IMR-90 (cell line): ENCODE results near the gene SH3BP2. TPM values are rescaled to one million over a fixed set of nuclear protein-coding genes. Genes with fewer than 3 reads are reported as not detected.
A peak's percentile ranks its signal among the peaks of the same experiment; 100 is the strongest.

Source experiments
- ATAC-seq: fragments of 200-7000 bp; cut with Tn5 transposase; 2 replicates; pipeline ENCODE4 v1.9.1; 2020; ENCODE audit warnings: low read depth, mild to moderate bottlenecking, moderate library complexity
- BruUV-seq: library from RNA; stranded (reverse); fragments of 400-500 nt; replicated peaks from 2 replicates; lab custom pipeline; 2021; lab: Mats Ljungman, UMichigan
- CTCF ChIA-PET: fragments of 300-600 bp; formaldehyde crosslinking; extraction: SDS; loops from one replicate; lab custom pipeline; 2021; ENCODE audit warnings: antibody characterized with exemption; lab: Yijun Ruan, JAX
- POLR2A ChIA-PET: fragments of 300-600 bp; sonication (Branson Sonifier 250); formaldehyde crosslinking; loops from one replicate; lab custom pipeline; 2022; ENCODE audit warnings: antibody characterized with exemption; ENCODE audit not compliant: unreplicated experiment; lab: Charles Lee
- DNase-seq: peaks from one replicate; pipeline ENCODE4 v3.0.0; 2013
- H2AFZ ChIP-seq: replicated peaks from 2 replicates; pipeline ENCODE3; 2013; ENCODE audit warnings: low read length, mild to moderate bottlenecking; ENCODE audit not compliant: poor library complexity
- H2AK5ac ChIP-seq: 2 replicates; pipeline ENCODE4 v1.6.1; 2013; ENCODE audit warnings: low read depth, low read length, inconsistent platforms
- H2AK9ac ChIP-seq: replicated peaks from 2 replicates; pipeline ENCODE3; 2013; ENCODE audit warnings: mild to moderate bottlenecking, low read depth, low read length, moderate library complexity; ENCODE audit not compliant: poor library complexity
- H2BK120ac ChIP-seq: 2 replicates; pipeline ENCODE4 v1.6.1; 2013; ENCODE audit warnings: low read depth, low read length, inconsistent platforms
- H2BK15ac ChIP-seq: 3 replicates; pipeline ENCODE4 v1.6.1; 2013; ENCODE audit warnings: low read depth, low read length, inconsistent platforms
- H2BK20ac ChIP-seq: 2 replicates; pipeline ENCODE4 v1.6.1; 2013; ENCODE audit warnings: low read depth, mild to moderate bottlenecking, inconsistent platforms, low read length, moderate library complexity
- H2BK5ac ChIP-seq: 2 replicates; pipeline ENCODE4 v1.6.1; 2013; ENCODE audit warnings: mild to moderate bottlenecking, low read depth, low read length, inconsistent platforms; ENCODE audit not compliant: poor library complexity, severe bottlenecking
- H3K14ac ChIP-seq: replicated peaks from 2 replicates; pipeline ENCODE4 v1.6.1; 2013; ENCODE audit warnings: low read depth, low read length, inconsistent platforms
- H3K18ac ChIP-seq: 2 replicates; pipeline ENCODE4 v1.6.1; 2013; ENCODE audit warnings: low read depth, low read length, control low read depth
- H3K23ac ChIP-seq: 2 replicates; pipeline ENCODE4 v1.6.1; 2013; ENCODE audit warnings: low read depth, low read length, inconsistent platforms
- H3K27ac ChIP-seq: 2 replicates; pipeline ENCODE4 v1.5.1; 2013; ENCODE audit warnings: mild to moderate bottlenecking, control low read depth, low read length; ENCODE audit not compliant: insufficient read depth
- H3K27me3 ChIP-seq: 2 replicates; pipeline ENCODE4 v1.6.1; 2013; ENCODE audit warnings: low read length; ENCODE audit not compliant: control insufficient read depth, insufficient read depth
- H3K36me3 ChIP-seq: 2 replicates; pipeline ENCODE4 v1.6.1; 2013; ENCODE audit warnings: low read length, mixed read lengths; ENCODE audit not compliant: control insufficient read depth, insufficient read depth
- H3K4ac ChIP-seq: 2 replicates; pipeline ENCODE4 v1.6.1; 2013; ENCODE audit warnings: low read depth, low read length, inconsistent platforms
- H3K4me1 ChIP-seq: 2 replicates; pipeline ENCODE4 v1.6.1; 2013; ENCODE audit warnings: low read length, mixed read lengths; ENCODE audit not compliant: control insufficient read depth, insufficient read depth
- H3K4me2 ChIP-seq: 2 replicates; pipeline ENCODE4 v1.6.1; 2013; ENCODE audit warnings: low read depth, mild to moderate bottlenecking, control low read depth, low read length, moderate library complexity
- H3K4me3 ChIP-seq: 2 replicates; pipeline ENCODE4 v1.5.1; 2013; ENCODE audit warnings: low read depth, mild to moderate bottlenecking, control low read depth, low read length, moderate library complexity; ENCODE audit not compliant: insufficient read depth
- H3K56ac ChIP-seq: 2 replicates; pipeline ENCODE4 v1.6.1; 2013; ENCODE audit warnings: low read length, inconsistent platforms; ENCODE audit not compliant: insufficient read depth; ENCODE audit errors: extremely low read depth
- H3K79me1 ChIP-seq, 2 experiments: 2 replicates each; pipeline ENCODE4 v1.6.1; 2013; ENCODE audit warnings: low read length in 2 of 2, inconsistent platforms in 1 of 2, low read depth in 1 of 2
- H3K9ac ChIP-seq: 2 replicates; pipeline ENCODE4 v1.6.1; 2013; ENCODE audit warnings: low read depth, low read length, control low read depth
- H3K9me1 ChIP-seq: 2 replicates; pipeline ENCODE4 v1.6.1; 2013; ENCODE audit warnings: low read length, inconsistent platforms; ENCODE audit not compliant: insufficient read depth
- H3K9me3 ChIP-seq: 2 replicates; pipeline ENCODE4 v1.6.1; 2013; ENCODE audit warnings: low read length; ENCODE audit not compliant: control insufficient read depth, insufficient read depth
- H4K20me1 ChIP-seq: 2 replicates; pipeline ENCODE4 v1.6.1; 2013; ENCODE audit warnings: low read length, inconsistent platforms; ENCODE audit not compliant: insufficient read depth
- H4K5ac ChIP-seq: 2 replicates; pipeline ENCODE4 v1.6.1; 2013; ENCODE audit warnings: mild to moderate bottlenecking, low read depth, low read length, control low read depth
- H4K8ac ChIP-seq, 2 experiments: 2 replicates each; pipeline ENCODE4 v1.6.1; 2013; ENCODE audit warnings: low read depth in 2 of 2, low read length in 2 of 2, control low read depth in 1 of 2, inconsistent platforms in 1 of 2
- H4K91ac ChIP-seq: 2 replicates; pipeline ENCODE4 v1.6.1; 2013; ENCODE audit warnings: low read depth, low read length, inconsistent platforms; ENCODE audit not compliant: insufficient read depth
- BHLHE40 ChIP-seq: fragments of 150-350 bp; IDR thresholded peaks from 2 replicates; pipeline ENCODE4 v1.6.1; 2016; ENCODE audit warnings: mild to moderate bottlenecking, low read depth, low read length
- CEBPB ChIP-seq: IDR thresholded peaks from 2 replicates; pipeline ENCODE4 v1.6.1; 2012; ENCODE audit warnings: low read depth, low read length, improper control_type of control experiment
- CTCF ChIP-seq: conservative IDR thresholded peaks from 2 replicates; pipeline ENCODE4 v1.5.1; 2012; ENCODE audit warnings: mild to moderate bottlenecking, low read depth, low read length, improper control_type of control experiment
- FOS ChIP-seq: fragments of 150-350 bp; IDR thresholded peaks from 2 replicates; pipeline ENCODE4 v1.6.1; 2016; ENCODE audit warnings: low read depth, low read length
- MXI1 ChIP-seq: IDR thresholded peaks from 2 replicates; pipeline ENCODE4 v1.6.1; 2012; ENCODE audit warnings: low read depth, mild to moderate bottlenecking, low read length, moderate library complexity, borderline replicate concordance
- NFE2L2 ChIP-seq: fragments of 150-350 bp; IDR thresholded peaks from 2 replicates; pipeline ENCODE4 v1.6.1; 2016; ENCODE audit warnings: low read depth, mild to moderate bottlenecking, low read length
- POLR2A ChIP-seq: IDR thresholded peaks from 2 replicates; pipeline ENCODE4 v1.6.1; 2012; ENCODE audit warnings: mild to moderate bottlenecking, low read depth, low read length
- RFX5 ChIP-seq: IDR thresholded peaks from 2 replicates; pipeline ENCODE4 v1.8.0; 2012; ENCODE audit warnings: low read depth, mild to moderate bottlenecking, low read length, moderate library complexity
- SMC3 ChIP-seq: fragments of 150-350 bp; IDR thresholded peaks from 2 replicates; pipeline ENCODE4 v1.6.1; 2016; ENCODE audit warnings: low read depth, mild to moderate bottlenecking, antibody characterized with exemption, low read length, moderate library complexity
- USF2 ChIP-seq: fragments of 150-350 bp; IDR thresholded peaks from 2 replicates; pipeline ENCODE4 v1.6.1; 2017; ENCODE audit warnings: mild to moderate bottlenecking, antibody characterized with exemption, low read length, low read depth
- WGBS, 2 experiments: methylation state at CpG; one replicate each; pipeline versions ENCODE4 v1.1.5 to v1.1.7; 2013; ENCODE audit warnings: missing lambda C conversion rate in 2 of 2; ENCODE audit not compliant: insufficient read length in 1 of 2; ENCODE audit errors: extremely low coverage in 2 of 2; 5-methylcytosine and 5-hydroxymethylcytosine counted together
- dilution Hi-C: fragments of 300-500 bp; cut with HindIII; formaldehyde crosslinking; loops from one replicate; pipeline ENCODE4 v1.14.3; 2018; ENCODE audit warnings: low sequenced_read_pairs; ENCODE audit not compliant: unreplicated experiment
- in situ Hi-C: fragments of 300-500 bp; cut with MboI; formaldehyde crosslinking; loops from 3 replicates; pipeline ENCODE4 v1.14.3; 2019; ENCODE audit warnings: low sequenced_read_pairs, inconsistent platforms, mixed read lengths
- intact Hi-C: fragments of 100-400 bp; cut with micrococcal nuclease; formaldehyde crosslinking; loops from 2 replicates; pipeline ENCODE4 v1.10.0; 2022
- polyA plus RNA-seq, 3 experiments: library from polyadenylated mRNA; depleted of rRNA; stranded (reverse); fragments of >200 nt; gene quantifications; 2 replicates each; pipeline ENCODE4 v1.2.3, GENCODE V29; 2012; ENCODE audit warnings: low replicate concordance in 1 of 3
- total RNA-seq: library from RNA; depleted of rRNA; stranded (reverse); fragments of >200 nt; gene quantifications from 2 replicates; pipeline ENCODE4 v1.2.3, GENCODE V29; 2012

SH3BP2 gene
- total and polyA plus RNA-seq, 2 of the 4 experiments (the other 2 are of a cell fraction): 9.0 to 37.2 TPM

GRCh38 chr4:2794486-2795299 is 1.8 kb downstream of the SH3BP2 start (continued):
- TF ChIP-seq POLR2A (0 out of 2 replicates have a peak, but pooled peaks have one; percentile 32), FOS (no peak; the same call in 1 of the 2 replicates), RFX5 (no peak)

GRCh38 chr4:2795300-2795892 is 2.5 kb downstream of the SH3BP2 start:
- CTCF ChIA-PET: no interaction called here
- Histone ChIP-seq H3K9ac (no peak overlapping the region), H2BK20ac (peak overlapping the region; percentile 9; the same call in 1 of the 2 replicates), H4K91ac (peak overlapping the region; percentile 93), H4K5ac (peak overlapping the region; percentile 98), H3K9me1 (peaks cover 16% of the 10 kb centered on the region), H3K9me3 (no peaks in the 10 kb centered on the region), H4K8ac (peak overlapping the region; percentile 38 to 97; a peak in 3 of 4 replicates), H3K4me3 (no peak overlapping the region), H3K23ac (peak overlapping the region; percentile 81; the same call in 1 of the 2 replicates), H3K27ac (peak overlapping the region; percentile 85), H3K14ac (no peak overlapping the region), H3K36me3 (no peaks in the 10 kb centered on the region), H2BK15ac (no peak overlapping the region; the same call in 2 of the 3 replicates), H3K79me1 (peaks cover 12 to 65% of the 10 kb centered on the region in 2 experiments; a peak in 3 of 4 replicates), H3K56ac (no peak overlapping the region), H3K4ac (peak overlapping the region; percentile 98), H2BK5ac (peak overlapping the region; percentile 94), H3K18ac (no peak overlapping the region), H3K27me3 (no peaks in the 10 kb centered on the region), H4K20me1 (no peaks in the 10 kb centered on the region; the same call in 1 of the 2 replicates), H3K4me2 (peak overlapping the region; percentile 91; the same call in 1 of the 2 replicates), H3K4me1 (peaks cover 46% of the 10 kb centered on the region), H2BK120ac (peak overlapping the region; percentile 97), H2AK9ac (peak overlapping the region; percentile 100), H2AK5ac (peak overlapping the region; percentile 99), H2AFZ (peak overlapping the region; percentile 92)
- dilution Hi-C loops (no loop called here), in situ Hi-C loops (no loop called here), intact Hi-C loops (no loop called here)
- BruUV-seq: no TSS peak
- ATAC-seq (no peak), DNase-seq (no peak)
- POLR2A ChIA-PET: no interaction called here
- 89% methylated on average over 5 of the region's 17 CpGs; no CpG with 5 or more reads in 1 of the 2 experiments for WGBS, 2 experiments
- no peak for TF ChIP-seq BHLHE40
- no peak for TF ChIP-seq RFX5
- no peak for TF ChIP-seq CTCF
- TF ChIP-seq NFE2L2: no peak
- no peak for TF ChIP-seq MXI1
- TF ChIP-seq USF2: no peak
- TF ChIP-seq FOS: no peak
- TF ChIP-seq SMC3: no peak
- no peak for TF ChIP-seq CEBPB
- TF ChIP-seq POLR2A: no peak
